Measurements from ENCODE around the gene MOB3B. TPM values are rescaled to one million over a fixed set of nuclear protein-coding genes. Genes with fewer than 3 reads are reported as not detected.

The MOB3B gene
- total RNA-seq, 1 donor from 2014 or later, result 0.39 TPM

DNA sequence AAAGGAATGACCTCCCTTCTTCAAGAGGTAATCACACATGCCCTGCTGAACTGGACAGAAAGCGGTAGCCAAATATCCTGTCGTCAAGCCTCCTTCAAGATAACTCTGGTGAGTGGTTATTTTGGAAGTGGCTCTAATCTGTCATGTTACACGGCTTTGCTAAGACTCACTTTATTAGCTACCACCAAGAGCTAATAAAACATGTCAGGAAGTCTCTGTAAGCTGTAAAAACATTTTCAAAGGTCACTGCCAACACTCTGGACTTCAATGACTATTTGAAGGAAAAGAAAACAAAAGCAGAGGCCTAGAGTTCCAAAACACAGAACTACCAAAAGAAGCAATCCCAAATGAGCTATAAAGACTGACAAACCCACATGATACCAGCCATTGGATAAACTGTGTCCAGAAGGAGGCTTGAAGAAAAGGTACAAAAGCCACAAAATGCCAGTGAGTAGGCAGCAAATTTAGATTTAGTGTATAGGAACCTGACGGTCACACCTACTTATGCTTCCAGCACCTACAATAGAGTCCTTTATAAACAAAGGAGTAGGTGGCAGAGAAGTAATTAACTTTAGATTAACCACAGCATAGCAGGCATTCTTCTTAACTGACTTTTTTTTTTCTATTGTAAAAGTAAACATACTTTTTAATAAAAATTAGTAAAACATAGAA, 135.3 kb downstream of the MOB3B start:
- intact Hi-C loops (cut with micrococcal nuclease), result no loop called here

DNA sequence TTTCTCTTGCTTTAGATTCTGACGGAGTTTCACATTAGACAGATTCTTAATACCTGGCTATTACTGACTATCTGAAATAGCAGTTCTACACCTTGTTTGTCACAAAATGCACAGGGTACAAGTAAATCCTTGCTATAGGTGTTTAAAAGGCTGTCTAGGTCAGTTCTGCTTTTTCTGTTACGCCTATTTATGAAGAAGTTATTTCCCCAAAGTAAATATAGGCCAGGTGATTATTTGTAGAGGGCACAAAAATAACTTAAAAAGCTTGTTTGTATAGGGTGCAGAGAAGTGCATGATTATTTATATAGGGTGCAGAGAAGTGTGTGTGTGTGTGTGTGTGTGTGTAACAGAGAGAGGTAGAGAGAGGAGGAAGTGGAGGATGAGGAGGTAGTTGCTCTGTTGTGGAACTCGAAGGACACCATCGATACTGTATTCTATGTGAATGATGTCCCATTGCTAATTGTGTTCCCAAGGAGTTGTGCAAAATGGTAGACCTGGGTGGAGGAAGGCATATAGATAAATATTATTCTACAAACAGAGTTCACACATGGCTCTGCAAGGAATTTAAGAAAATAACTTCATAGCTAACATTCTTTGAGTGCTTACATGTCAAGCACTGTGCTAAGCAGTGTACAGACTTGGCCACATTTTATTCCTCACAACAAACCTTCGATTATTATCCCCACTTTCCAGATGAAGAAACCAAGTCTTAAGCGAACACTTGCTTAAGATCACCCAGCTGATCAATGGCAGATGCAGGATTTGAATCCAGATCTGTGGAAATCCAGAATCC, 136.4 kb downstream of the MOB3B start:
- intact Hi-C loops (cut with micrococcal nuclease), result no loop called here

- intact Hi-C loops (cut with micrococcal nuclease), result no loop called here
These were observed 137.2 kb downstream of the MOB3B start for GRCh38 chr9:27392451-27392850.

DNA sequence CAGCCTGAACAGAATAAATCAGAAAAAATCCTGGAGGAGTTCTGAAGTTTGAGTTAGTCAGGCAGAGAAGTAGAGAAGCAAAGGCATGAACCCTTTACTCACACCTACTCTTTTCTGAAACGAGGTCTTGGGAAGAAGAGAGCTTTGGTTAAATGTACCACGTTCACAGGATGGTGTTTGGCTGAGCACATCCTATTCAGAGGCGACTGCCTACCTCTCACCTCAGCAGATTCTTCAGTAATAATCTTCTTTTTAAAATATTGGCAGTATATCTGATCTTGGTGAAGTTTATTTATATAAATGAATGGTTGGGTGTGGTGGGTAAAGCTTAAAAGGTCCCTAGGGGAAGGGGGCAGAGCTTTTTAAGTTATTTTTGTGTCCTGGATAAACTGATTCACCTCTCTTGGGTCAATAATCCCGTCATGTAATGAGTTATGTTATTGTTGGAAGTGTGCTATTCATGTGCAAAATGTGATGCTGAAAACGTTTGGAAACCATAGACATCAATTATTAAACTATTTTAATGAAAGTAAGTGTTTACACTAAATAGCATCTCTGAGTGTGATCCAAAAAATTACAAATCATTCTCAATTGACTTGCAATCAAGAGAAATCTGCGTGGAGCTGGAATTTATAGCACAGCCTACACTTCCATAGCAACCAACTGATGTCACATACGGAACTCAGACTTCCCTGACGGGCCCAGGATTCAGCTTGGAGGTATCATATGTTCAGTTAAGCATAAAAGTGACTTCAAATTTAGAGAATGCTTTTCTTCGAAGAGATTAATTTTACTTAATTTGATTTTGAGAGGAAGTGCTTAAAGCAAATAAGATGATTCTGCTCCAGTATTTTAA, 138.3 kb downstream of the MOB3B start:
- intact Hi-C loops (cut with micrococcal nuclease), result no loop called here

GRCh38 chr9:27388150-27388549, 141.5 kb downstream of the MOB3B start:
- intact Hi-C loops (cut with micrococcal nuclease), result no loop called here

DNA sequence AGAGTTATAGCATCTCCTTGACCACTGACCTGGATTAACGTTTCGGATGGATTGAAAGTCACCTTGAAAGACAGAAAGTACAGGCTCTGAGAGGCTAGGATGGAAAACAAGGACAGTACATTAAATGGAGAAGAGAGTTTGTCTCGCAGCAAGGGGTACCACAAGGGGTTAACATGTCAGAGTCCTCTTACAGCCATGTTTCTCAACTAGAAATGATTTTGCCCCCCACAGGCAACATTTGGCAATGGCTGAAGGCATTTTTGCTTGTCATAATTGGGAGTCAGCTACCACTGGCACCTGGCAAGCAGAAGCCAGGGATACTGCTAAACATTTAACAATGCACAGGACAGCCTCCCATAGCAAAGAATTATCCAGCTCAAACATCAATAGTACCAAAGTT, 141.9 kb downstream of the MOB3B start:
- intact Hi-C loops (cut with micrococcal nuclease), result no loop called here

- intact Hi-C loops (cut with micrococcal nuclease), result no loop called here
These were observed 143.0 kb downstream of the MOB3B start for GRCh38 chr9:27386571-27387091.

- intact Hi-C loops (cut with micrococcal nuclease), result no loop called here
These were observed 143.8 kb downstream of the MOB3B start for GRCh38 chr9:27385606-27386322.

DNA sequence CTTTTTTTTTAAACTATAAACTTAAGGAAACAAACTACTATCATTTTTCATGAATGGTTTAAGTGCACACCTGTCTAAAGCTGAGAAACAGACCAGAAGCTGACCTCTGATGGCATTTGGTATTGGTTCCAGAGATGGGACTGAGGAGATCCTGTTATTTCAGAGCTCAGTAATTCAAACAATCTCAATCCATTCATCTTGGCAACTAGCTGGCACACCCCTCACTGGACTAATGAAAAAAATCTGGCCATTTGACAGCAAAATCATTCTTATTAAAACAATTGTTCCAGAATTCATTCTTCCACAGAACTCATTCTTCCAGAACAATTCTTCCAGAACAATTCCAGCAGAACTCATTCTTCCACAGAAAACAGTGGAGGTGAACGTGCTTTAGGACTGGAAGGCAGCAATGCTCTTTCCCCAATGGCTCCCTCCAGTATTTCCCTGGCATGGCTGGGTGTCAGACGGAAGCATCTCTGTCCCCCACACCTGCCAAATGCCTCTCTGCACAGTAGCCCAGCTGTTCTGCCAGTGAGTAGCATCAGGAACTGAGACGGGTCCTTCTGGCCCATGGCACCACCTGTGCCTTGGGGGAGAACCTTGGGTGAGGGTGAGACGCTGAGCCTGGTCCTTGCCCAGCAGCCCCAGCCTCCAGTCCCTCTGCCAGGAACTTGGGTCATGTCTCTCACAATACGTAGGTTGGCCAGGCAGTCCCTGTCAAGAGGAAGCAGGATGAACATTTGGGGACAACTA, 145.2 kb downstream of the MOB3B start:
- intact Hi-C loops (cut with micrococcal nuclease), result no loop called here

GRCh38 chr9:27383524-27383923, 146.1 kb downstream of the MOB3B start:
- intact Hi-C loops (cut with micrococcal nuclease), result no loop called here

DNA sequence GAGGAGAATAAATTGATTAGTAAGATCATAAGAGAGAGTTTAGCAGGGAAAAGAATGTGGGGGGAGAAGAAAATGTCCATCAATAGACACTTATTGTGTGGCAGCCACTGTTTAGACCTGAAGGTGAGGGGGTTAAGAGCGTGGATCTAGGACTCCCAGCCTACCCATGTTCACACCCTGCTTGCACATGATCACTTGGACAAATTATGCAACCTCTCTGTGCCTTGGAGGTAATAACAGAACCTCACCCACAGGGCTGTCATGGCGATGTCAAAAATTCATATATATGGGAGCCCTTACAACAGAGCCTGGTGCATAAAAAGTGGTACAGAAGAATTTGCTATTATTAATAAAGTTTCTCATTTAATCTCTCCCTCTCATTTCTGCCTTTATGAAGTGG, 146.6 kb downstream of the MOB3B start:
- intact Hi-C loops (cut with micrococcal nuclease), result no loop called here

DNA sequence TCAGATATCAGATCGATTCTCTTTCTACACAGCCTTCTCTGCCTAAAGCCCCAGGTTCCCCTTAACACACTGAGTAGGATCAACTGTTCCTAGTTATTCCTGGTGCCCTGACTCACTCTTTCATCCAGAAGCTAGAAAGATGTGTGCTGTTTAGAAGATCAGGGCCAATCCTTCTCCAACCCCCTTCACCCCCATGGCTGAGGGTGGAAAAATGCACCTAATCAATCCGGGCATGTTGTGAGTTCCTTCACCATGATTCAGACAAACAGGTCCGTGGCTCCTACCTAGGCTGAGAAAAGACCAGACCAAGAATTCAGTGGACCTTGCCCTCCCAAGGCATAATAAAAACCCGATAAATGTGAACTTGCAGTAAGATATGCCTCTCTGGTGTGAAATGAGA, 147.3 kb downstream of the MOB3B start:
- intact Hi-C loops (cut with micrococcal nuclease), result no loop called here

DNA sequence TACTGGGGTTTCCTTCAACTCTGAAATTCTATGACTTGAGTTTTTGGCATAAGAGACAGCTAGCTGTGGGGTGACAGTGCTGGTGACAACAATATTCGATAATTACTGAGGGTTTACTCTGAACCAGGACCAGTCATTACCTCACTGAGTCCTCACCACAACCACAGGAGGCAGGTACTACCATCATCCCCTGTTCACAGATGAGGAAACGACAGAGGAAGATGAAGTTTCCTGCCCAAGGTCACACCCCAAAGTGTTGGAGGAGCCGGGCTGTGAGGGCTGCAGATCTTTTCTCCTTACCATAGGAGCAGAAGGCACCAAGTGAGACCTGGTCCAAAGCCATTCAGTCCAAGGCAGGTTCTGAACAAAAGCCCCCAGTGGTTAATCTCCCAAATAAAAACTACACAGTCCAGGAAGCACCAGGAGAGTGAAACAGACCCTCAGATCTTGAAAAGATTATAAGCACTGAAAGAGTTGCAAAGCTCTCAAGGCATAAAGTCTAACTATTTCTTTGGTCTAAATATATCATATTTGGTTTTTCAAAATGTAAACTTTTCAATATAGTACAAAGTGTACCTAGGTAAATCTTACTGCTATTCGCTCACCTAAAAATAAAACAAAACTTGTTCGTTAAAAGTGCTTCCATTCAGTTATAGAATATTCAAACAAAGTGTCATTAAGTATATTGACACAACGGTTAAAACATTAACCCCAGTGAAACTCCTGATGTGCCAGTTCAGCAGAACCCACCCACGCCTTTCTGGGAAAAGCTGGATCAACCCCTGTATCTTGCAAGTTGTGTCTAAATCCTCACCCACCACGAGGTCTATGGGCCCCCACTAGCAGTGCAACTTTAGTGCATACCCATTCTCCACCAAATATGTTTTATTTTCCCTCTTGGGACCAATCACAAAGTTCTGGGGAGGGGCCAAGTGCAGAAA, 150.0 kb downstream of the MOB3B start:
- intact Hi-C loops (cut with micrococcal nuclease), result loop anchor here (1.0 to 2.0 kb wide), 5 partner anchors 13 to 194 kb away; partner anchors contain the start of genes C9orf72 and MOB3B

DNA sequence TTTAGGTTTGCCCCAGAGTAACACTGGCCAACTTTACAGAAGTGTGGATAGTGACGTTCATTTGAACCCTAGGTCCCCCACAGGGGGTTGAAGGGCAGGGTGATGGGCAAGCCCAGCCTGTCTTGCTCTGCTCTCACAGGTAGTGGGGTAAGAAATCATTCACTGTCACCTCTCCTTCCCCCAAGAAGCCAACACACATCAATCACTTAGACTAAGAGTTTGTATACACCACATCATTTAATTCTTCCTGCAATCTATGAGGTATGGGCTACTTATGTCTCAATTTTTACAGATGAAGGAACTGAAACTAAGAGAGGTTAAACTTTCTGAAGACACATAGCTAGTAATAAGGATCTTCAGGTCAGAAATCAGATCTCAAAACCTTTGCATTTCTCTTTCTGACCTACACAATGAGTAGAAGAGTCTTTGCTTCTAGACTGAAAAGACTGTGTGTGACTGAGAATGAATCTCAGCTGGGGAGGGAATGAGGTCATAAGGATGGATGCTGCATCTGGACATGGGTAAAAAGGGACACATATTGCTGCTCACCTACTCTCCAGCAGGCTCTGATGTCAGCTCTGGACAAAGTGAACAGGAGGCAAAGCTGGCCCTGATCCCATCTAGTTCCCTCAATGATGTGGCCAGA, 151.7 kb downstream of the MOB3B start:
- intact Hi-C loops (cut with micrococcal nuclease), result loop anchor here (2.0 kb wide), 1 partner anchor 27 kb away; no protein-coding TSS in a partner anchor

GRCh38 chr9:27377147-27377807, 152.3 kb downstream of the MOB3B start:
- intact Hi-C loops (cut with micrococcal nuclease), result no loop called here

- intact Hi-C loops (cut with micrococcal nuclease), result no loop called here
These were observed 155.8 kb downstream of the MOB3B start for GRCh38 chr9:27373851-27374250.

GRCh38 chr9:27372615-27373014, 157.0 kb downstream of the MOB3B start:
- intact Hi-C loops (cut with micrococcal nuclease), result no loop called here

DNA sequence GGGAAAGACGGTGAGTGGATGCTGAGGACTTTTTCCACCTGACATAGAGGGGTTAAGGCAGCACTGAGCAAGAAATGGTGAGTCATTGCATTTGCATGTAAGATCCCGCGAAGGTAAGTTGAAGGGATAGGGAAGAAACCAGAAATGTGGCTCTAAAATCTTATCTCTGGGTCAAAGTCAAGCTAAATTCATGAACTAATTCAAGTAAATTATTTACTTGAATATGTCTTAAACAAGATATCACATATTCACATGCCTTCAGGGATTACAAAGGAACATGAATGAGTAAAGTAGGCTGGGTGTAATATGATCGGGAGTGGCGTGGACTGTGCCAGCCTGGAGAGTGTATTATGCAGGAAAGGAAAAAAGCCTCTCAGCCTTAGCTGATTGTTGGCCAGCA, 158.2 kb downstream of the MOB3B start:
- intact Hi-C loops (cut with micrococcal nuclease), result no loop called here
